ENCODE measurements around the gene TLL2. TPM values are rescaled to one million over a fixed set of nuclear protein-coding genes. Genes with fewer than 3 reads are reported as not detected.

TLL2 gene
- total RNA-seq, 4 donors from 2014 or later: 0.13 to 2.4 (median 1.8) TPM

GRCh38 chr10:96450529-96451207, 63.1 kb downstream of the TLL2 start:
- 77 to 79% methylated on average over 12 of the region's 12 CpGs for WGBS, 2 donors
- TF ChIP-seq CTCF (IDR thresholded peaks at IDR 0.05) (no peak), POLR2A (IDR thresholded peaks at IDR 0.05) (no peak)
- intact Hi-C loops (cut with DNase I): no loop called here
- Histone ChIP-seq H3K36me3 (no peaks in the 10 kb centered on the region), H3K4me3 (replicated peaks in 1 of 3) (no peak overlapping the region), H3K27me3 (no peaks in the 10 kb centered on the region), H3K27ac (no peak overlapping the region), H3K4me1 (no peaks in the 10 kb centered on the region), H3K9me3 (no peaks in the 10 kb centered on the region)
- DNase-seq: no peak

- TF ChIP-seq CTCF (IDR thresholded peaks at IDR 0.05) (no peak), POLR2A (IDR thresholded peaks at IDR 0.05) (no peak)
- 74% methylated on average over 4 of the region's 4 CpGs for WGBS, 2 donors
- no peaks in the 10 kb centered on the region for H3K4me1 ChIP-seq
- no peaks in the 10 kb centered on the region for H3K27me3 ChIP-seq
- H3K27ac ChIP-seq: no peak overlapping the region
- H3K9me3 ChIP-seq: no peaks in the 10 kb centered on the region
- no peaks in the 10 kb centered on the region for H3K36me3 ChIP-seq
- intact Hi-C loops (cut with DNase I): no loop called here
- no peak for DNase-seq
- H3K4me3 ChIP-seq (replicated peaks in 1 of 3): no peak overlapping the region
These were observed 65.2 kb downstream of the TLL2 start for GRCh38 chr10:96448558-96448957.

- Histone ChIP-seq H3K4me3 (replicated peaks in 1 of 3) (no peak overlapping the region), H3K4me1 (no peaks in the 10 kb centered on the region), H3K36me3 (no peaks in the 10 kb centered on the region), H3K27ac (no peak overlapping the region), H3K9me3 (no peaks in the 10 kb centered on the region), H3K27me3 (no peaks in the 10 kb centered on the region)
- WGBS, 2 donors: 79 to 84% methylated on average over 14 to 15 of the region's 15 CpGs
- TF ChIP-seq CTCF (IDR thresholded peaks at IDR 0.05) (no peak), POLR2A (IDR thresholded peaks at IDR 0.05) (no peak)
- intact Hi-C loops (cut with DNase I): no loop called here
- peak; percentile 18 to 31 for DNase-seq
These were observed 65.7 kb downstream of the TLL2 start for GRCh38 chr10:96448021-96448457.

- WGBS, 2 donors: 80 to 85% methylated on average over 10 of the region's 10 CpGs
- Histone ChIP-seq H3K4me1 (no peaks in the 10 kb centered on the region), H3K4me3 (replicated peaks in 1 of 3) (no peak overlapping the region), H3K27me3 (no peaks in the 10 kb centered on the region), H3K9me3 (no peaks in the 10 kb centered on the region), H3K36me3 (no peaks in the 10 kb centered on the region), H3K27ac (no peak overlapping the region)
- intact Hi-C loops (cut with DNase I): no loop called here
- TF ChIP-seq CTCF (IDR thresholded peaks at IDR 0.05): no peak
- no peak for TF ChIP-seq POLR2A (IDR thresholded peaks at IDR 0.05)
- no peak for DNase-seq
These were observed 66.6 kb downstream of the TLL2 start for GRCh38 chr10:96446966-96447596.

GRCh38 chr10:96441987-96442643, 71.6 kb downstream of the TLL2 start:
- WGBS, 2 donors: 66 to 70% methylated on average over 13 of the region's 13 CpGs
- Histone ChIP-seq H3K4me1 (no peaks in the 10 kb centered on the region), H3K4me3 (replicated peaks in 1 of 3) (no peak overlapping the region), H3K9me3 (no peaks in the 10 kb centered on the region), H3K27me3 (no peaks in the 10 kb centered on the region), H3K27ac (no peak overlapping the region), H3K36me3 (no peaks in the 10 kb centered on the region)
- DNase-seq: no peak
- no peak for TF ChIP-seq CTCF (IDR thresholded peaks at IDR 0.05)
- TF ChIP-seq POLR2A (IDR thresholded peaks at IDR 0.05): no peak
- intact Hi-C loops (cut with DNase I): no loop called here
